Uterus (tissue), 2 donors: ENCODE measurements around the gene MROH2A.

Experiments
- CTCF ChIP-seq, 4 experiments: fragments of 200-600 bp in 2 of 4; fragments of 450-650 bp in 2 of 4; sonication (generic) in 2 of 4; IDR thresholded peaks; one replicate each; pipeline ENCODE4 v1.5.1; 2016 to 2019; ENCODE audit warnings: antibody characterized with exemption in 4 of 4, mild to moderate bottlenecking in 2 of 4, moderate library complexity in 1 of 4
- POLR2A ChIP-seq, 2 donors: fragments of 450-650 bp; IDR thresholded peaks; one replicate each; pipeline ENCODE4 v1.6.1; 2016; ENCODE audit warnings: antibody characterized with exemption in 2 of 2, mild to moderate bottlenecking in 1 of 2, moderate library complexity in 1 of 2

- TF ChIP-seq CTCF (IDR thresholded peaks at IDR 0.05) (no peak), POLR2A (IDR thresholded peaks at IDR 0.05) (no peak)
Observed at GRCh38 chr2:233848276-233848675, 70.1 kb downstream of the MROH2A start.
